ENCODE measurements around the gene SAMM50.

Gene SAMM50

GRCh38 chr22:43964314-43964857, 9.1 kb downstream of the SAMM50 start:
- no peak for DNase-seq
- H3K4me2 ChIP-seq (ENCODE audit: low read depth, low read length): no peak overlapping the region
- no peaks in the 10 kb centered on the region for H3F3A ChIP-seq (ENCODE audit: insufficient read depth, low read length)
- H3K36me3 ChIP-seq (replicated peaks; ENCODE audit: insufficient read depth, low read length): no peaks in the 10 kb centered on the region; the same call in 1 of the 2 replicates
- no peaks in the 10 kb centered on the region for H4K20me1 ChIP-seq (ENCODE audit: insufficient read depth, low read length)
- no peak overlapping the region for H3K4me3 ChIP-seq (ENCODE audit: low read length)
- no peaks in the 10 kb centered on the region for H3K4me1 ChIP-seq (ENCODE audit: low read length)
- no peaks in the 10 kb centered on the region for H3K27me3 ChIP-seq (replicated peaks; ENCODE audit: insufficient read depth, low read length)
- no peaks in the 10 kb centered on the region for H3K9me2 ChIP-seq (replicated peaks; ENCODE audit: insufficient read depth, low read length)
- no peak overlapping the region for H2AFZ ChIP-seq (ENCODE audit: low read length)
- peaks cover 12% of the 10 kb centered on the region for H3K79me2 ChIP-seq (ENCODE audit: low read length)
- no peaks in the 10 kb centered on the region for H3K9me3 ChIP-seq (replicated peaks; ENCODE audit: insufficient read depth, low read length)
- no peak overlapping the region for H3K27ac ChIP-seq (ENCODE audit: low read length)
- no peak overlapping the region for H3K9ac ChIP-seq (ENCODE audit: low read length)
- no peak for TF ChIP-seq EZH2 (optimal IDR thresholded peaks at IDR 0.05; ENCODE audit: low read depth, low read length)

- H3K27ac ChIP-seq (ENCODE audit: low read length): no peak overlapping the region
- no peaks in the 10 kb centered on the region for H3K27me3 ChIP-seq (replicated peaks; ENCODE audit: insufficient read depth, low read length)
- H3K9me3 ChIP-seq (replicated peaks; ENCODE audit: insufficient read depth, low read length): no peaks in the 10 kb centered on the region
- no peak for DNase-seq
- H3K4me2 ChIP-seq (ENCODE audit: low read depth, low read length): no peak overlapping the region
- H3K4me1 ChIP-seq (ENCODE audit: low read length): no peaks in the 10 kb centered on the region
- H4K20me1 ChIP-seq (ENCODE audit: insufficient read depth, low read length): no peaks in the 10 kb centered on the region
- H3K9me2 ChIP-seq (replicated peaks; ENCODE audit: insufficient read depth, low read length): no peaks in the 10 kb centered on the region
- no peak overlapping the region for H3K9ac ChIP-seq (ENCODE audit: low read length)
- H3K4me3 ChIP-seq (ENCODE audit: low read length): no peak overlapping the region
- no peaks in the 10 kb centered on the region; the same call in 1 of the 2 replicates for H3K36me3 ChIP-seq (replicated peaks; ENCODE audit: insufficient read depth, low read length)
- TF ChIP-seq EZH2 (optimal IDR thresholded peaks at IDR 0.05; ENCODE audit: low read depth, low read length) (no peak), CTCF (IDR thresholded peaks at IDR 0.05; ENCODE audit: low read length) (no peak), EZH2phosphoT487 (IDR thresholded peaks at IDR 0.05; ENCODE audit: low read length) (no peak)
- H2AFZ ChIP-seq (ENCODE audit: low read length): no peak overlapping the region
- no peaks in the 10 kb centered on the region for H3F3A ChIP-seq (ENCODE audit: insufficient read depth, low read length)
- no peaks in the 10 kb centered on the region; the same call in 1 of the 2 replicates for H3K79me2 ChIP-seq (ENCODE audit: low read length)
Observed at GRCh38 chr22:43967069-43967468, 11.8 kb downstream of the SAMM50 start.

- Histone ChIP-seq H3K27ac (ENCODE audit: low read length) (no peak overlapping the region), H3K9me2 (replicated peaks; ENCODE audit: insufficient read depth, low read length) (no peaks in the 10 kb centered on the region), H3K9ac (ENCODE audit: low read length) (no peak overlapping the region), H3F3A (ENCODE audit: insufficient read depth, low read length) (no peaks in the 10 kb centered on the region), H3K4me1 (ENCODE audit: low read length) (no peaks in the 10 kb centered on the region), H2AFZ (ENCODE audit: low read length) (no peak overlapping the region), H3K4me2 (ENCODE audit: low read depth, low read length) (no peak overlapping the region), H3K27me3 (replicated peaks; ENCODE audit: insufficient read depth, low read length) (no peaks in the 10 kb centered on the region), H4K20me1 (ENCODE audit: insufficient read depth, low read length) (no peaks in the 10 kb centered on the region), H3K4me3 (ENCODE audit: low read length) (no peak overlapping the region), H3K9me3 (replicated peaks; ENCODE audit: insufficient read depth, low read length) (no peaks in the 10 kb centered on the region), H3K79me2 (ENCODE audit: low read length) (no peaks in the 10 kb centered on the region), H3K36me3 (replicated peaks; ENCODE audit: insufficient read depth, low read length) (no peaks in the 10 kb centered on the region; the same call in 1 of the 2 replicates)
- TF ChIP-seq EZH2phosphoT487 (IDR thresholded peaks at IDR 0.05; ENCODE audit: low read length) (no peak), CTCF (IDR thresholded peaks at IDR 0.05; ENCODE audit: low read length) (no peak)
- DNase-seq: no peak
Observed at GRCh38 chr22:43968614-43969013, 13.4 kb downstream of the SAMM50 start.

GRCh38 chr22:43969021-43969878, 14.0 kb downstream of the SAMM50 start:
- Histone ChIP-seq H3F3A (ENCODE audit: insufficient read depth, low read length) (no peaks in the 10 kb centered on the region), H3K4me1 (ENCODE audit: low read length) (no peaks in the 10 kb centered on the region), H3K4me3 (ENCODE audit: low read length) (no peak overlapping the region), H3K9me3 (replicated peaks; ENCODE audit: insufficient read depth, low read length) (no peaks in the 10 kb centered on the region), H3K9ac (ENCODE audit: low read length) (no peak overlapping the region), H3K27me3 (replicated peaks; ENCODE audit: insufficient read depth, low read length) (no peaks in the 10 kb centered on the region), H2AFZ (ENCODE audit: low read length) (no peak overlapping the region), H3K9me2 (replicated peaks; ENCODE audit: insufficient read depth, low read length) (no peaks in the 10 kb centered on the region), H3K36me3 (replicated peaks; ENCODE audit: insufficient read depth, low read length) (no peaks in the 10 kb centered on the region; the same call in 1 of the 2 replicates), H3K79me2 (ENCODE audit: low read length) (no peaks in the 10 kb centered on the region), H3K27ac (ENCODE audit: low read length) (no peak overlapping the region), H3K4me2 (ENCODE audit: low read depth, low read length) (no peak overlapping the region), H4K20me1 (ENCODE audit: insufficient read depth, low read length) (no peaks in the 10 kb centered on the region)
- TF ChIP-seq EZH2phosphoT487 (IDR thresholded peaks at IDR 0.05; ENCODE audit: low read length) (no peak), CTCF (IDR thresholded peaks at IDR 0.05; ENCODE audit: low read length) (no peak), EZH2 (optimal IDR thresholded peaks at IDR 0.05; ENCODE audit: low read depth, low read length) (no peak)
- DNase-seq: no peak
